ENCODE measurements around the gene PARD3. TPM values are rescaled to one million over a fixed set of nuclear protein-coding genes. Genes with fewer than 3 reads are reported as not detected.

PARD3 gene
- total and polyA plus RNA-seq, 2 donors from 2014 or later = 21.1 to 47.5 TPM

- Histone ChIP-seq H3K9me3 (ENCODE audit: control insufficient read depth in 2 of 3, insufficient read depth in 1 of 3, low read length in 3 of 3) (no peaks in the 10 kb centered on the region), H3K9ac (ENCODE audit: low read length in 3 of 3) (no peak overlapping the region), H3K4me1 (ENCODE audit: control insufficient read depth in 2 of 3, insufficient read depth in 2 of 3, low read depth in 1 of 3, low read length in 3 of 3) (no peaks in the 10 kb centered on the region), H3K27ac (ENCODE audit: low read depth in 2 of 2, low read length in 2 of 2) (no peak overlapping the region), H3K36me3 (ENCODE audit: control insufficient read depth in 2 of 3, insufficient read depth in 3 of 3, low read length in 3 of 3) (no peaks in the 10 kb centered on the region), H3K4me3 (ENCODE audit: low read length in 3 of 3) (no peak overlapping the region), H3K27me3 (ENCODE audit: control insufficient read depth, insufficient read depth, low read length) (no peaks in the 10 kb centered on the region)
- intact Hi-C loops (cut with DNase I) = no loop called here
- FAIRE-seq = no peak
- DNase-seq = no peak
- no peak for TF ChIP-seq CTCF (IDR thresholded peaks at IDR 0.05; ENCODE audit: borderline replicate concordance, extremely low read depth, insufficient read depth)
Observed at GRCh38 chr10:34335960-34336690, 479.0 kb downstream of the PARD3 start.

DNA sequence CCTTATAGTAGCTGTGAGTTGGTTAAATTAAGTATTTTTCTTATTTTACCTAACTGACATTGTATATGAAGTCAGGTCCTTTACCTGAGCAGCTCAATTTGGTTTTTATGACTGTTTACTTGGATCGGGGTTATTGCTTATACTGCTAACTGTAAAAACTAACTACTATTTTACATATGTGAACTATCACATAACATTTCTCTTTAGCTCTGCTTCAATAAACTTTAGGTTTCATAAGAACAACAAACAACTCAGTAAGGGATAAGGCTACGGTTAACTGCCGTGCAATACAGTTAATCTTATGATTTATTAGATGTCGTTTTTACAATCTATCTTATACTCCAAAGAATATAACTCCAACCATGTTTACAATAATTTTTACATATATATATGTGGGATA, 480.2 kb downstream of the PARD3 start:
- Histone ChIP-seq H3K9ac (ENCODE audit: low read length in 3 of 3) (no peak overlapping the region), H3K27ac (ENCODE audit: low read depth in 2 of 2, low read length in 2 of 2) (no peak overlapping the region), H3K36me3 (ENCODE audit: control insufficient read depth in 2 of 3, insufficient read depth in 3 of 3, low read length in 3 of 3) (no peaks in the 10 kb centered on the region), H3K27me3 (ENCODE audit: control insufficient read depth, insufficient read depth, low read length) (no peaks in the 10 kb centered on the region), H3K9me3 (ENCODE audit: control insufficient read depth in 2 of 3, insufficient read depth in 1 of 3, low read length in 3 of 3) (no peaks in the 10 kb centered on the region), H3K4me3 (ENCODE audit: low read length in 3 of 3) (no peak overlapping the region), H3K4me1 (ENCODE audit: control insufficient read depth in 2 of 3, insufficient read depth in 2 of 3, low read depth in 1 of 3, low read length in 3 of 3) (no peaks in the 10 kb centered on the region)
- intact Hi-C loops (cut with DNase I) = no loop called here
- no peak for TF ChIP-seq CTCF (IDR thresholded peaks at IDR 0.05; ENCODE audit: borderline replicate concordance, extremely low read depth, insufficient read depth)
- FAIRE-seq (no peak), DNase-seq (no peak)

DNA sequence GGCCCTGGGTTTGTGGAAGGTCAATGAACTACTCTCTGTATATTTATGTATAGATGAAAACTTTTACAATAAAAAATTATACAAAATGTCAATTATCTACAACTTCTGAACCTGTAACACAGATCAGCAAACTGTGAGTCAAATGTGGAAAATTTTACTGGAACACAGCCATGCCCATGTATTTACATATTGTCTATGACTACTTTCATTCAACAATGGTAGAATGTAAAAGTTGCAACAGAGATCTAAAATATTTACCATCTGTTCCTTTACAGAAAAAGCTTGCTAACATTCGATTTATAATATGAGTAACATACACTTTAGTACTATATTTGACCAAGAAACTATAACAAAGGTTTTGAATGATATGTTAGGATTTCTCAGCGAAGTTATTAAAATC, 481.6 kb downstream of the PARD3 start:
- no peak for FAIRE-seq
- Histone ChIP-seq H3K9ac (ENCODE audit: low read length in 3 of 3) (no peak overlapping the region), H3K27me3 (ENCODE audit: control insufficient read depth, insufficient read depth, low read length) (no peaks in the 10 kb centered on the region), H3K36me3 (ENCODE audit: control insufficient read depth in 2 of 3, insufficient read depth in 3 of 3, low read length in 3 of 3) (no peaks in the 10 kb centered on the region), H3K9me3 (ENCODE audit: control insufficient read depth in 2 of 3, insufficient read depth in 1 of 3, low read length in 3 of 3) (no peaks in the 10 kb centered on the region), H3K27ac (ENCODE audit: low read depth in 2 of 2, low read length in 2 of 2) (no peak overlapping the region), H3K4me1 (ENCODE audit: control insufficient read depth in 2 of 3, insufficient read depth in 2 of 3, low read depth in 1 of 3, low read length in 3 of 3) (no peaks in the 10 kb centered on the region), H3K4me3 (ENCODE audit: low read length in 3 of 3) (no peak overlapping the region)
- intact Hi-C loops (cut with DNase I) = no loop called here
- TF ChIP-seq CTCF (IDR thresholded peaks at IDR 0.05; ENCODE audit: borderline replicate concordance, extremely low read depth, insufficient read depth) = no peak
- no peak for DNase-seq

GRCh38 chr10:34327184-34327583, 487.9 kb downstream of the PARD3 start:
- no peaks in the 10 kb centered on the region for H3K27me3 ChIP-seq (ENCODE audit: control insufficient read depth, insufficient read depth, low read length)
- no peak overlapping the region for H3K9ac ChIP-seq (ENCODE audit: low read length in 3 of 3)
- no peaks in the 10 kb centered on the region for H3K4me1 ChIP-seq (ENCODE audit: control insufficient read depth in 2 of 3, insufficient read depth in 2 of 3, low read depth in 1 of 3, low read length in 3 of 3)
- no peak for TF ChIP-seq CTCF (IDR thresholded peaks at IDR 0.05; ENCODE audit: borderline replicate concordance, extremely low read depth, insufficient read depth)
- no peak overlapping the region for H3K27ac ChIP-seq (ENCODE audit: low read depth in 2 of 2, low read length in 2 of 2)
- H3K36me3 ChIP-seq (ENCODE audit: control insufficient read depth in 2 of 3, insufficient read depth in 3 of 3, low read length in 3 of 3) = peaks cover 0 to 6% (median 0%) of the 10 kb centered on the region in 3 donors
- H3K4me3 ChIP-seq (ENCODE audit: low read length in 3 of 3) = no peak overlapping the region
- no peak for FAIRE-seq
- no peak for DNase-seq
- no peaks in the 10 kb centered on the region for H3K9me3 ChIP-seq (ENCODE audit: control insufficient read depth in 2 of 3, insufficient read depth in 1 of 3, low read length in 3 of 3)
- intact Hi-C loops (cut with DNase I) = no loop called here

Data from kidney (tissue), 14 donors.